Suppressor macrophage (primary cell): ENCODE data around the gene RNLS.
"Not testable (repeated sequence)": the region's sequence is repeated elsewhere in the genome, so short reads cannot be mapped to it uniquely, and the experiment has no call there.

ENCODE experiments used
- DNase-seq, 4 experiments: peaks; one replicate each; pipeline ENCODE4 v3.0.0-alpha.2; 2020 to 2022

RNLS gene

DNA sequence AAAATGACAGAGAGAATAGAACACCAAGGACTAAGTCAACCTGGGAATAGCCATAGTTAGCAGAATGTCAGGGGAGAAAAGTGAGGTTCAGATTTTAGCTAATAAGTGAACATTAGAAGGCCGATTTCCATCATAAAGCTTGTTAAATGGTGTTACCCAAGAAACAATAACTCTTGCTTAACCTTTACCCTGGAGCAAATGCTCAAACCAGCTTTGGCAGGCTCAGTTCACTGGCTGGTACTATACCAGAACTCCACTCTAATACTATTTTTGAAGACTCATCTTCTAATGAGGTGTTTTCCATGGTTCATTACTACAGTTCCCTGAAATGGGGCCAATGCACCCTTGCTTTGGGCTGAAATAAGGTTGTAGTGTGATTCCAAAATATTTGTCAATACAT lies 61.3 kb downstream of the RNLS start:
- DNase-seq = no peak

DNA sequence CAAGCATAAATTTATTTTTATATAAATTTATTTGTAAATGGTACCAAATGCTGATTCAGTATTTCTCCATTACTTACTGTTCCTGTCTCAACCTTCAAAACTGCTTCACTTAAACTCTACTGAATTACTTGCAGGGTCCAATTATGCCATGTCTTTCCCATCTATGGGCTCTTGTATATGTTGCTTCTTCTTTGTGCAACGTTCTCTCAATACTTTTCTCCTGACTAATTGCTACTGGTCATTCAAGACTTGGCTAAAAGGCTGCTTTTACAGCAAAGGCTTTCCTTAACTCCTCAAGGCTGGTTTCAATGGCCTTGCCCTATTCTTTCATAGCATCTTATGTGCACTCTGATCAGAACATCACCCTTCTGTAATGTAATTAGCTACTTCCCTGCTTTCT lies 67.9 kb downstream of the RNLS start:
- no peak for DNase-seq

DNA sequence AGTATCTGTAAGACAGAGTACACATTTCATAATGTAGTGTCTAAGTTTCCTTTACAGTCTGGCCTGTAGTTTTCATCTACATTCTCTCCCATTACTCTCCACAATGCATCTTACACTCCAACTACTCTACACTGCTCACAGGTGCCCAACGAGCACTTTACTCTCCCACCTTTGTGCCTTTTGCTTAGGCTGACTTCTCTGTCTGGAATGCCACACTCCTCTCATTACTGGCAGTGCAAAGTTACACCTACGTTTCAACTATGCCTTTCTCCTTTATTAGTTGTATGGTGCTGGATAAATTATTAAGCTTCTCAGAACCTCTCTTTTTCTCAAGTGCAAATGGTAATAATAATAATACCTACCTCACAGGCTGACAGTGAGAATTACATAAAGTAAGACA lies 70.5 kb downstream of the RNLS start:
- DNase-seq = no peak

DNA sequence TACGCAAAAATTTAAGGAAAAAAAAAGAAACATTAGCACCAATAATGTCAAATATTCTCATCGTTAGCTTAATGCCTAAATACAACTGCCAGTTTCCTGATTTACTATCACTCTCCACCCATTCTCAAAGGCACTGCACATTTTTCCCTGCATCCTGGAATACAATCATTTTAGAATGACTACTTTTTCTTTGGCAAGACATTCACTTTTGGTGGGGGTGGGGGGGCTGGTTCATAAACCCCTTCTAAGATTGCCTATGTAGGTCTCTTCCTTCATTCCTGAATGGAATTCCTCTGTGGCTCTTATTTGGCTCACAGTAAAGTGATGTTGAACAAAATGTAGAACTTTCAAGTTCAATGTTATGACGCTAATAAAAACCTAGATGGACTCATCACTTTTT lies 74.3 kb downstream of the RNLS start:
- DNase-seq = no peak

DNA sequence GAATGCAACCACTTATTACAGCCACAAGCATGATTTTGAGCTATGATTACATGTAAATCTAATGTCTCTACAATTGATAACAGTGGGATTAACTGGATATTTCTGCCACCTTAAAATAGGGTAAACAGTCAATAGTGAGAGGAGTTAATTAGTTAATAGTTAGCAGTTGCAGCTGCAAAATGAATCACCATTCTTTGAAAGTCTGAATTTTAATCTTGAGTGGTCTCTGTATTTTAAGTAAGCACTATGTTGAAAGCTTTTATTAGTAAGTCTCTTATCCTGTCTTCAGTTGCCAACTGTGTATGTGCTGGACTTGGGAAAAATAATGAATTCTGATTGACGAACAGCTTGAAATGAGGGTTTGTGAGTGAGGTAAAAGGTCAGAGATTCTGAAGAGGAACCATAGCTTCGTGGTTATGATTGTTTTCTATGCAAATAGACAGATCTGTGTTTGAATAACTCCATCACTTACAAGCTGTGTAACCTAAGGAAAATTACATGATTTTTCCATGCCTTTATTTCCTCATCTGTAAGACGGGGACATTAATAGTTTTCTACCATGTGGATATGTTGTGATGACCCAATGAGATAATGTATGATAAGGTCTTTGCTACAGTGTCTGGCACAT lies 75.2 kb downstream of the RNLS start:
- no peak for DNase-seq

DNA sequence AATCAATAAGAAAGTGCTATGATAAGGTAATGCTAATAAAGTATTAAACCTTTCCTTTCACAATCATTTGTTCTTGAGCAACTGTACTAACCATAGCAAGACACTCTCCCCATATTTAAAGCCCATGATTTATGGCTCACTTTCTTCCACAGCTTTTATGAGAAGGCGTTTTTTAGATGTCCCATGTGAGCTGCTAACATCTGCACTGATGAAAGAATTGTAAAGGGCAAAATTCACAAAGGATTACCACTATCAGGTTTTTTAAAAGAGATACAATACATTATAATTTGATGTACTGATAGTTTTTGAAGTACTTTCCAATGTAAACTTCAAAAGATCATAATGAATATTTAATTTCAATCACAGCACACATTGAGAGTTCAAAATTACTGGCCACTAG lies 75.7 kb downstream of the RNLS start:
- no peak for DNase-seq

DNA sequence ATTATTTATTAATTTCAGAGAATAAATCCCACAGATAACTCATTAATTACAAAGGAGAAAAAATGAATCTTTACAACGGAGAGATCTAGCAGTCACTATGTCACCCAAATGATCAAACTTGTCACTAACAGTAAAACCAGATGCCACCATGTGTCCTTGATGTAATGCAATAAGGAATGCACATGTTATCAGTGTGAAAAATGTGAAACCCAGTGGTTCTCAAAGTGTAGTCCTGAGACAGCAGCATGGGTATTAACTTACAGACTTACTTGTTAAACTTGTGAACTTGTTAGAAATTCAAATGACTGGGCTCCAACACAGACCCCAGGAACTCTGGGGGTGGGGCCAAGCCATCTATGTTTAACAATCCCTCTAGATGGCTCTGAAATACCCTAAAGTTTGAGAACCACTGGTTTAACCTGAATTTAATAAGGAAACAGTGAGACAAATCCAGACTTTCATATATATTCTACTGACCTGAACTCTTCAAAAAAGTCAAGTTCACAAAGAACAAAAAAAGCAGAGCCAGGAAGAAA lies 77.4 kb downstream of the RNLS start:
- no peak for DNase-seq

DNA sequence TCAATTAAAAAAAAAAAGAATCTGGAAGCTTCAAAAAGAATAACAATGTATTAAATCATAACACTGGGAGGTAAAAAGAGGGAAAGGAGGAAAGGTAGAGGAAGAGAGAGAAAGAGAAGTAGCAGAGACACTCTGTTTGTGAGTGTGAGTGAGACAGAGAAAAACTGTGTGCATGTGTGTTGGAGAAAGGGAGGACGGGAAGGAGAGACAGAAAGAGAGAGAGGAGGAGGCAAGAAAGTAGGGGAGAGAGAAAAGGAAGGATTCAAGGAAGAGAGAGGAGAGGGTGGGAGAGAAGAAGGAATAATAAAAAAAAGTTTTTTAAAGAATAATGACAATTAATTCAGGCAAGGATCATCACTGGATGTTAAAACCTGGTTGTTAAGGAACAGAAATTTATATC lies 77.9 kb downstream of the RNLS start:
- no peak for DNase-seq

DNA sequence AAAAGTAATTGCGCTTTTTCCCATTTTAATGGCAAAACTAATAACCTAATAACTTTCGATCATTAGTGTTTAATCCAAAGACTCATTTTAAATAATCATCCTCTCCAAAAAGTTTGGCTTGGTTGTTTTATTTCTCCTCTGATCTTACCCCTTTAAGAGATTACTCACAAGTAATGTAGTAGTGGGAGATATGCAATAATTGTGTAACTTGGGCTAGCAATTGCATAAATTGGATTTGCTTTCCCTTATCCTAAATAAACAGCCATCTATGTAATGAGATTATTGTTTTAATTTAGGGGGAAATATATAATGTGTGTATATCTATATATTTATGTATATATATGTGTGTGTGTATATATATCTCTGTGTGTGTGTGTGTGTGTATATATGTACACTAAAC lies 82.5 kb downstream of the RNLS start:
- DNase-seq = peak in 1 of 4 experiments; percentile 7

DNA sequence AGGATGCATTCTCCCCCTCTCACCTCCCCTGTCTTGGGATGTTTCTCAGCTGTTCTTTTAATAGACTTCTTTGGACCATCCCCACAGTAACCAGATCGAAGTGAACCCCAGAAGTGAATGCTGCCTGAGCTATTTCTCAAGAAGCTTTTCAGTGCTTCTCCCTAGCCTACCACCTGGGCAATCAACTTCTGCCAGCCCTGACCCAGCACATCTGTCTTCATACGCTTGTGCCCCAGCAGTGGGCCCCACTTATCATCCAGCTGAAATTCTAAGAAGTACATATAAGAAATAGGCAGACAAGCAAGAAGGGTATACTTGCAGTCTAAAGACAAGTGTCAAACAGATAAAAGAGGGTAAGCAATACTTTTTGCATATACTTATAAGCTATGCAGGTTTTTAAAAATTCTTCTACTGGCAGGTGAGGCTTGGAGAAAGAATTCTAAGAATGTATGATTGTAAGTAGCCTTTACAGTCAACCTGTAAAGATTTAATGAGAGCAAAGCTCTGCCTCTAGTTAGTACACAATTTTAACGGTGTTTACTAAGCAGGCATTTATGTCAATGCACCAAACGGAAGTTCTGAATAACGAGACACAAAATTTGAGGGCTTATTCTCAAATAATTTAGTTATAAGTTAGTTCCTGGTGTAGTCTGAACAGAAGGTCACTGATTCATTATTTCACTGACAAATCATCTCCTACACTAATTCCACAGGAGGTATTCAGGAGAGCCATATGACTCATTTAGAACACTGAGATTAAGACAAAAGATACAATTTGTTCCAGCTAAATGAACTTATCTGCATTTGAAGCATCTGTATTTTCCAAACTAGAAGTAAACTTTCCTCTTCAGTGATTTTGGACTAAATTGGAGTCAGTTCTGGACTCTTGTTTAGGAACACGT lies 83.3 kb downstream of the RNLS start:
- DNase-seq = no peak

DNA sequence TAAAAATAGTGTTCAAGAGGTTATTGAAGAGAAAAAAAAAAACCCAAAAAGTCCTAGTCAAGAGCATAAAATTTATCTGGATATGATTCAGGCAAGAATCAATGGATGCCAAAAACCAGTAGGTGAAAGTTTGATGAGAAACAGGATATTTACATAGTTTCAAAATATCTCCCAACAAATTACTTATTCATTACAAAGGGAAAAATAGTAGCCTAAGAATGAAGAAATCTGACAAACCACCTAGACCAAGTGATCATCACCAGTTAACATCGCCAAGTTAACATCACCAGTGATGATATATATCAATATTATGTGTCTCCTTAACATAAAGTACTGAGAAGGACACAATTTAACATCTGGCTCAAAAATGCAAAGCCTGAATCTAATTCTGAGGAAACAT lies 85.2 kb downstream of the RNLS start:
- DNase-seq = no peak

DNA sequence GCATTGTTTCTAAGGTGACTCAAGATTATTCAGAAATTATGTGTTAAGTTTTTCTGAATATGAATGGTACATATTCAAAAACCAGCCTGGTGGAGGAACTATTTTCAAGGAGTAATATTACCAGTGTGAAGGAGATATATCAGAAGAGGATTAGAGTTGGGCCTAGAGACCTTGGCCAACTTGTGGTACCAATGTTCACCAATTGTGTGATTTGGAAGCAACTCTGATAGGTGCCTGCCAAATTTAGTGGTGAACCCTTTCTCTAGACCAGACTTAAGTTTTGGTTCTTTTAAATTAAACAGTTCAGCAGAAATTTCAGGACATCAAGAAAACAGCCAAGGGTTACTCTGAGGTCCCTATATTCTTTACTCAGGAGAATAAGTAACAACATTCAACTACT lies 88.6 kb downstream of the RNLS start:
- DNase-seq = no peak

DNA sequence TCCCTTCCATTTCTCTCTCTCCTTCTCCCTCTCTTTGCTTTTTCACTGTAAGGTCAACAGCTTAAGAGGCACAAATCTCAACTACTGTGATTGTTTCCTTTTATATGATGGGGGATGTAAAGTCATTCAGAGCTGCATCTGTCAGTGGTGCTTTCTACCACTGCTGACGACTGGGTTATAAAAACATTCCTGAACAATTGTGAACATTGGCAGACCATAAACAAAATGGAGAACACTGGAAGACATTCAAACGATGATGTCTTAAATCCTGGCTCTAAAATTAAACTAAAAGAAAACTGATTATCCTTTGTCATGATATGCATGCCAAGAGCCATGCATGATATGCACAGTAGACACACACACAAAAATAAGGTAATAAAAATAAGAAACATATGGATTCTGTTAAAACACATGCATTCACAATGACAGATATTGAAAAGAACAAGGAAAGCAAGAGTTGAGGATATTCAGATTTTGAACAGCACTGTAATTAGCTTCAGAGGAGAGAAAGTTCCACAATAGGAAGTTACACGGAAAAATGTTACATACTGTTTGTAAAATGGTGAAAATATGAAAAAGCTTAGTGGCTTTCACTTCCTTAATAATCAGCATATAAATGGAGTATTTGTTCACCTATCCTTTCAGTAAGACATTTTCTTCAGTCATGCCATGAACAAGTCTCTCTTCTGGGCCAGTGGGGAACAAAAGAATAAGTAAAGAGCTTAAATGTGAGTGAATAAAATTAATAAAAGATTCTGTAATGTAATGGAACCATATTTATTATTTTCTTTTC lies 89.2 kb downstream of the RNLS start:
- DNase-seq = peak in 2 of 4 experiments; percentile 24 to 26

DNA sequence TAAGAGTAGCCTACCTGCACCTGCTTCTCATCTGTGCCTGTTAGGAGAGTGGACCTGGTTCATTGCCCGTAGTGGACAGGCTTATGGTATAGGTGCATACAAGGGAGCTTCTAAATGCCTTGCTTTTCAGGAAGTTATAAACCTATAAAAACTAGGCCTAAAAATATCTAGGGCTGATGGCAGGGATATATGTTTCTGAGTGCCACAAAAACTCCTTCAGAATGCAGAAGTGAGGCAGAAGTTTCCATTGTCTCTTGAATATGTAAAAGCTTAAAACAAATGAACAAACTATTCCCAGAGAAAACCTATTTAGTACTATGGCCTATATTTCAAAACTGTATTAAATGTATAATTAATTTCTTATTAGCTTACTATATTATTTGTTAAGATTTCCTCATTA lies 91.8 kb downstream of the RNLS start:
- peak in 3 of 4 experiments; percentile 6 to 33 (median 21) for DNase-seq

DNA sequence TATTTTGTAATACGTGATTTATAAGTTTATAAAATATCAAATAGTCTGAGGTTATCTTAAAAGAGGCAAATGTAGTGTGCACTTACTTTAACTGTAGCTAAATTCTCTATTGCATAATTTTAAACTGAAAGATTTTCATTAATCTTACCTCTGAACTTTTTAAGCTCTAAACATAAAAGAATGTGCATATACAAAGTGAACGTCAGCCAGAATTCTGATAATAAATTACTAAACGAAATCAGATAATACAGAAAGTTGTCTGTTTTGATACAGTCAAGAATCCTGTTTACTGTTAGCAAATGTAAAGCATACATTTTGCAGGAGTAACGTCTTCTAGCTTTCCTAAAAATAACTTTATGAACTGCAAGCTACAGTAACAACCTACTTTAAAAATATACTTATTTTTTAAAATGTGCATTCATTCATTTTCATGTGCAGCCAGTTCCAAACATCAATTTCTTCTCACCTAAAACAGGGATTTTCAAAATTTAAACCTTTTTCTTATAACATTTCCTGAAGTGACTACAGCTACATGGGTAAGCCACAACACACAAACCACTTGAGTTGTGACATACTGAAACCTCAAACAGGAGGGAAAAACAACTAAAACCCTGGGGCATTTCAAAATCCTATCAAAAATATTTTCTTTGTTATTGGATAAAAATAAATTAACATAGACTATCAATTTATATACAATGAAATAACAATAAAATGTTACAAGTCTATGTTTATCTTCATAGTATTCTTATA lies 92.7 kb downstream of the RNLS start:
- DNase-seq = no peak

DNA sequence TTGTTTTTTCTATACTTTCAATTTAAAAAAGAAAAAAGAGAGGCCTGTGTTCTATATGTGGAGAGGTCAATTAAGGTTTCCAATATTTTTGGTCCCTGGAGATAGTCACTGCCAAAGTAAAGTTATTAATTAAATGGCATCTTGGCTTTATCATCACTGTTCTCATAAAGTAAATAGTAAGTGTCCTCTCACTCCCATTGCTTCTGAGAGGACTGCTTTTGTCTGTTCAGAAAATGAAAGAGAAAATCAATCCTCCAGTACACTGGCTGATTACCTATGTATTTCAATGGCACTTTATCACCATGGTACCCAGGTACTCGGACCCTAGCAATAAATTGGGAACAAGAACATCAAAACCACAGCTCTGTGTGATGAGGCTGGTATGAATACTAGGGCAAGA lies 94.0 kb downstream of the RNLS start:
- no peak for DNase-seq

DNA sequence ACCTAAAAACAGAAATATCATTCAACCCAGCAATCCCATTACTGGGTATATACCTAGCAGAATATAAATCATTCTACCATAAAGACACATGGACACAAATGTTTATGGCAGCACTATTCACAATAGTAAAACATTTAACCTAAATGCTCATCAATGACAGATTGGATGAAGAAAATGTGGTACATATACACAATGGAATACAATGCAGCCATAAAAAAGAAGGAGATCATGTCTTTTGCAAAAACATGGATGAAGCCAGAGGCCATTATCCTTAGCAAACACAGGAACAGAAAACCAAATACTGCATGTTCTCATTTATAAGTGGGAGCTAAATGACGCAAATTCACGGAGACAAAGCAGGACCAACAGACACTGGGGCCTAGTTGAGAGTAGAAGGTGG lies 96.3 kb downstream of the RNLS start:
- DNase-seq = not testable (repeated sequence)

DNA sequence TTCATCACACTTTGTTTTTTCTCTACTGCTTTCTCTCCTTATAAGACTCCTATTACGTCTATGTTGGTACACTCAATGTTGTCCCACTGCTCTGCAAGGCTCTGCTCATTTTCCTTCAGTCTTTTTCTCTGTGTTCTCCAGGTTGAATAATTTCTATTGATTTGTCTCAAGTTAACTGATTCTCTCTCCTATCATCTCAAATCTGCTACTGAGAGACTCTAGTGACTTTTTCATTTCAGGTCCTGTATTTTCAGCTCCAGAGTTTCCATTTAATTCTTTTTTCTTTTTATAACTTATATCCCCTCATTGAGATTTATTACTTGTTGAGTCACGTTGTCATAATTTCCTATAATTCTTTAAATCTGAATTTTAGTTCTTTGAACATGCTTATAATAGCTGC lies 100.9 kb downstream of the RNLS start:
- DNase-seq = no peak

DNA sequence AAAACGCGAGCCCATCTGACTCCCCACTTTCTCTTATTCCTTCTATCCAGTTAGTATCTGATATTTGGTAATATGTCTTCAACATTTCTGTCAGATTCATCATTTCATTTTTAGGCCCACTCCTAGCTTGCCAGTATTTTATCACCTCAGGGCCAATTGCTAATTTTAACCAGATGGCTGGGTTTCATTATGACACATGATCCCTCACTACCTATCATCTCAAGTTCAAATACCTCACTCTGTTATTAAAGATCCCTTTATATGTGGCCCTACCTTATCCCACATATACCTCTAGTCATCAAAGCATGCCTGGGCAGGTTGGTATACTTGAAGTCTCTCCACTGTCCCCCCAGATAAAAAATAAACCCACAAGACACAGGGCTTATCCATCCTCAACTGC lies 104.9 kb downstream of the RNLS start:
- no peak for DNase-seq

DNA sequence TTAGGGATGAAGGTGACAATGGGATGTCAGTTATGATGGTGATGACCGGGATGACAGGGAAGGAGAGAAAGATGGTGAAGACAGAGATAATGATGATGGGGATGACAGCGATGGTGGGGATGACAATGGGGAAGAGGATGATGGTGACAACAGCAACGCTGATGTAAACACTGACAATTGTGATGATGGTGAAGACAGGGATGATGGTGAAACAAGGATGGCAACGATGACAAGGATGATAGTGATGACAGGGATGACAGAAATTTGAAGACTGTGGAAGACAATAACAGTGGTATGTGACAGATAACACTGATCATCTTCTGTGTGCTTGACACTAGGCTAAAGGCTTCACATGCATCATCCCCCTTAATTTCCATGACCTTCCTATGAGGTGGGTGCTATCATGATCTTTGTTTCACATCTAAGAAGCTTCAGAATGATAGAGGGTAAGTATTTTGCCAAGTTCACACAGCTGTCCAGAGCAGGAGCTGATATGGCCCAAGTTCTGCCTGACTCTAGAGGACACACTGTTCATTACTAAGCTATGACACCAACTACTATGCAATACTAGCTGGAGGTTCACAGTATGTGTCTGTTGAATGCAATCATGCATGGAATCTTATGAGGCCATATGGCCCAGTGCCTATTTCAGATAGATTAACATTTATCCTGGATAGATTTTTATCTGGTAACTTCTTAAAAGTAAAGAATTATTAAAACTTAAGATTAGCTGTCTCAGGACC lies 105.6 kb downstream of the RNLS start:
- no peak for DNase-seq
